ENCODE data around the gene FBXW12. TPM values are rescaled to one million over a fixed set of nuclear protein-coding genes. Genes with fewer than 3 reads are reported as not detected.
"Not testable (repeated sequence)": the region's sequence is repeated elsewhere in the genome, so short reads cannot be mapped to it uniquely, and the experiment has no call there.

FBXW12 gene
- total RNA-seq, 2 experiments from 2014 or later = not detected

DNA sequence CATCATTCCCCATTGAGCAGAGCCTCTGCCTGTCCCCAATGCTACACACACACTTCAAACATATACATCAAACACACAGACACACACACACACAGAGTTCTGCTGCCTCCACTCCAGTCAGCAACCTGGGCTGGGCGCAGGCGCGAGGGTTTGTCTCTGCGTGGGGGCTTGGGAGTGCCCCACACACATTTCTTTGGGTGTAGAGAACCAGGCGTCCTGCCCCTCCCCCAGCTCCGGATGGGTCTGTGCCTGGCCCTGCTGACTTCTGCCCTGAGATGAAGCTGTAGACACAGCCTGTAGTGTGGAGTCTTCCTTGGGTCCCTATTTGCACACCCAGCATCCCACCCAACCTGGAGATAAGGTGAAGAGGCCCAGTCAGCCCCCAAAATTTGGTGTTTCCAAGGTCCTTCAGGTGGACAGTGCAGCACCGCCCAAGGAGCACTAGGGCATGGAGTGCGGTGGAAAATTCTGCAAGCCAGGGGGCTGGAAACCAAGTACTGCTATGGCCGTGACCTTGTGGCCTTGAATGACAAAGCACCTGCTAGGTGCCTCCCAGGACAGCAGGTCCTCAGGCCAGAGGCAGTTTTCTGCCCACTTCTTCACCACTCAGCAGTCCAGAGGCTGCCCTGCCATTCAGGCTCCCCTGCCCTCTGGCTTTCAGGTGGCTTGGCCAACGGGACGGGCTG lies 26.8 kb downstream of the FBXW12 start:
- Mint-ChIP-seq H3K9me3 (no peaks in the 10 kb centered on the region), H3K27ac (no peak overlapping the region), H3K36me3 (no peaks in the 10 kb centered on the region), H3K4me1 (peaks cover 1% of the 10 kb centered on the region), H3K27me3 (peaks cover 10% of the 10 kb centered on the region), H3K4me3 (no peak overlapping the region)
- DNase-seq (no peak), ATAC-seq (ENCODE audit: low read depth) (no peak)
- POLR2A ChIA-PET = no interaction called here

DNA sequence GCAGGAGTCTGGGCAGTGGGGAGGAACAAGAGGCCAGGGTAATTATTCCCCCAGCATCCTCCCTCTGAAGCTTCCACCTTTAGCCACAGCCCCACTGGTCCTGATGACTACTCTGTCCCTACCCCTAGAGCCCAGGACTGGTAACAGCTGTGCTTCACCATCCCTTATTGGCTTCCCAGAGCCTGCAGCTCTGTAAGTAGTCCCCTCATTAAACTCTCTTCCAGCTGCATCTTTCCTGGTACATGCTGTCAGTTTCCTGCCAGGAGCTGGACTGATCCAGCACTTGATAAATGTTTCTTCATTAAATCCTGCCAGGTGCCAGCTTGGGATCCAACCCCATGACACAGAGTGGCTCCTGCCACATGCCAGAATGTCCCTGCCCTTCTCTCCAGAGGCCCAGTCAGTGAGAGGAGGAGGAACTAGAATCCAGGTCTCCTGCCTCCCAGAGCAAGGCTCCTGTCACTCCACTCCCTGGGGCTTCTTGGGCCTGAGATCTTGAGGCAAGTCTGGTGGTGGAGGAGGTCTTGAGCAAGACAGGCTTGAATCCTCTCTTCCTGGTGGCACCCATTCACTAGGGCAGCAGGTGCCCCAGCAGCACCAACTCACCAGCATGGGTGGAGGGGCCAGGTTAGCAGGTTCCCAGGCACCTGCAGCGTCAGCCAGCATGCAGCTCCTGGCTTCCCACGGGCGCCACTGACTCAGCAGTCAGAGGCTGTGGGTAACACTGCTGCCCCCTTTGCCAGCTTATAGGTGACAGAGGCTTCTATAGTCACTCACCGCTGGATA lies 27.6 kb downstream of the FBXW12 start:
- Mint-ChIP-seq H3K4me3 (no peak overlapping the region), H3K27ac (no peak overlapping the region), H3K9me3 (no peaks in the 10 kb centered on the region), H3K27me3 (peaks cover 8% of the 10 kb centered on the region), H3K36me3 (no peaks in the 10 kb centered on the region), H3K4me1 (peaks cover 1% of the 10 kb centered on the region)
- ATAC-seq (ENCODE audit: low read depth) (no peak), DNase-seq (no peak)
- POLR2A ChIA-PET = interaction anchor here (1.7 kb wide), 1 partner anchor 36 kb away, joined by 9 read pairs; no protein-coding TSS in a partner anchor

GRCh38 chr3:48400824-48401433 lies 28.9 kb downstream of the FBXW12 start:
- ATAC-seq (ENCODE audit: low read depth) (peak; percentile 67), DNase-seq (peak; percentile 46)
- no peak overlapping the region for H3K4me3 Mint-ChIP-seq
- POLR2A ChIA-PET = interaction anchor here (0.5 to 1.7 kb wide), 4 partner anchors 35 to 151 kb away, joined by 4 to 9 read pairs (median 4); partner anchors contain the start of gene CCDC51
- H3K36me3 Mint-ChIP-seq = no peaks in the 10 kb centered on the region
- H3K4me1 Mint-ChIP-seq = peaks cover 1% of the 10 kb centered on the region
- H3K27me3 Mint-ChIP-seq = peaks cover 2% of the 10 kb centered on the region
- H3K9me3 Mint-ChIP-seq = no peaks in the 10 kb centered on the region
- H3K27ac Mint-ChIP-seq = no peak overlapping the region

GRCh38 chr3:48401434-48401901 lies 29.4 kb downstream of the FBXW12 start:
- H3K4me3 Mint-ChIP-seq; H3K9me3 Mint-ChIP-seq; H3K27ac Mint-ChIP-seq; H3K4me1 Mint-ChIP-seq; H3K36me3 Mint-ChIP-seq; DNase-seq; ATAC-seq (ENCODE audit: low read depth); H3K27me3 Mint-ChIP-seq: not testable (repeated sequence)
- POLR2A ChIA-PET = interaction anchor here (0.5 to 1.7 kb wide), 5 partner anchors 34 to 150 kb away, joined by 4 to 9 read pairs (median 4); partner anchors contain the start of gene CCDC51

DNA sequence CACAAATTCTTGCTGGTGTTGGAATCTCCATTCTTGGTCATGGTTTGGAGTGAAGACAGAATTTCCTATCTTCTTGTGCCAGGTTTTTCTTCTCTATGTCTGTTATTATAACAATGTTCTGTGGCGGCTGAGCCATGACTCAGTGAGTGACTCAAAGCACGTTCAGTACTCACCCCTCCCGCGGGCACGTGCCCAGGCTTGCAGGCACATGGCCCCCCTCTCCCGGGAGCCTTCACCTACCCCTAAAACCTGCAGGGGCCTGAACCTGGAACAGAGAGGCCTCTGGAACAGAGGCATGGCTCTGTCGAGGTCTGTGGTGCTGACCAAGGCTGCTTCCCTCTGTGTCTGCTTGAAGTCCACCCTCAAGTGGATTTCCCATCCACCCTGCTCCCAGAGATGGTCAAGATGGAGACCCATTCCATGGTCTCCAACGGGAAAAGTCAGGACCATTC lies 30.3 kb downstream of the FBXW12 start:
- no peak for DNase-seq
- no peak for ATAC-seq (ENCODE audit: low read depth)
- Mint-ChIP-seq H3K9me3 (no peaks in the 10 kb centered on the region), H3K4me1 (peaks cover 1% of the 10 kb centered on the region), H3K36me3 (no peaks in the 10 kb centered on the region), H3K27ac (no peak overlapping the region), H3K27me3 (no peaks in the 10 kb centered on the region), H3K4me3 (no peak overlapping the region)
- POLR2A ChIA-PET = interaction anchor here (0.6 kb wide), 1 partner anchor 87 kb away, joined by 4 read pairs; no protein-coding TSS in a partner anchor

GRCh38 chr3:48402907-48403306 lies 30.9 kb downstream of the FBXW12 start:
- ATAC-seq (ENCODE audit: low read depth) = no peak
- POLR2A ChIA-PET = no interaction called here
- Mint-ChIP-seq H3K27me3 (no peaks in the 10 kb centered on the region), H3K4me1 (peaks cover 1% of the 10 kb centered on the region), H3K36me3 (no peaks in the 10 kb centered on the region), H3K27ac (no peak overlapping the region), H3K4me3 (no peak overlapping the region), H3K9me3 (no peaks in the 10 kb centered on the region)
- no peak for DNase-seq

DNA sequence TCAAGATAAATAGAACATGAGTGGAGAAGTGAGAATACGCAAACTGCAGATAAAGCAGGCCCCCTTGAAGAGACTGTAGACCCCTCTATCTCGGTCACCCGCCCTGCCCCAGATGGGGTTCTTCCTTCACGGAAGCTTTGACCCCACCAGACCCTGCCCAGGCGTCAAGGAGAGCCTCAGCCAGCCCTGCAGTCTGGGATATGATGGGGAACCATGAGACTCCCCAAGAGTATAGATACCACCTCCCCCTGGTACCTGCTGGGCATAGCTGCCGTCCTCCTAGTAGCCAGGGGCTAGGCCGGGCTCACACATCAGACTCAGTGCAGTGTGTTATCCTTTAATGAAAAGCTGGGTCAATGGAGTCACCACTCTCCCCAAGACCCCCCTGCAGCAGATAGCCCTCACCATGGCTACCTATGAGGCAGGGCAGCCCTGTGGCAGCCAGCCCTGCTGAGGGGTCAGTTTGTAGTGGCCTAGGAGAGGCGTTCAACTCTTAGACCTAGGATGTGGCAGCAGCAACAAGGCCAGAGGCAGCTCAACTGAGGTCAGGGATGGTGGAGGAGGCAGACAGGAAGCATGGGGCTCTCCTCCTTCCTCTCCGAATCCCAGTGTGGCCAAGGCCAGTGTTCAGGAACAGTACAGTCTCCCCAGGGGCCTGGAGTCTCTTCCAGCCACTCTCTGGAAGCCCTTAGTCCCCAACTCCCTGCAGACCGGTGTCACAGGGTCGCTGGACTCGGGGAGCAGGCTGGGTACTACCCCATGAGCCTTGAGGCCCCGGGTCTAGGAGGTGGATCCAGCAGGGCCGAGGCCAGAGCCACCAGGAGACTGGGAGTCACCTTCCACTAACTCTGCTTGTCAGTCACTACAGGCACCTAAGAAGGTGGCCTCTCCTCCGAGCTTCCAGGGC lies 31.8 kb downstream of the FBXW12 start:
- ATAC-seq (ENCODE audit: low read depth) (no peak), DNase-seq (no peak)
- Mint-ChIP-seq H3K27ac (no peak overlapping the region), H3K4me1 (peaks cover 1% of the 10 kb centered on the region), H3K27me3 (no peaks in the 10 kb centered on the region), H3K4me3 (no peak overlapping the region), H3K36me3 (no peaks in the 10 kb centered on the region), H3K9me3 (no peaks in the 10 kb centered on the region)
- POLR2A ChIA-PET = no interaction called here

GRCh38 chr3:48404440-48405342 lies 32.7 kb downstream of the FBXW12 start:
- Mint-ChIP-seq H3K4me1 (peaks cover 1% of the 10 kb centered on the region), H3K9me3 (no peaks in the 10 kb centered on the region), H3K36me3 (no peaks in the 10 kb centered on the region), H3K27me3 (no peaks in the 10 kb centered on the region), H3K4me3 (no peak overlapping the region), H3K27ac (no peak overlapping the region)
- ATAC-seq (ENCODE audit: low read depth) (no peak), DNase-seq (no peak)
- POLR2A ChIA-PET = no interaction called here

GRCh38 chr3:48405343-48405881 lies 33.4 kb downstream of the FBXW12 start:
- POLR2A ChIA-PET = no interaction called here
- ATAC-seq (ENCODE audit: low read depth) (no peak), DNase-seq (no peak)
- no peak overlapping the region for H3K4me3 Mint-ChIP-seq
- no peaks in the 10 kb centered on the region for H3K9me3 Mint-ChIP-seq
- H3K27me3 Mint-ChIP-seq = no peaks in the 10 kb centered on the region
- H3K4me1 Mint-ChIP-seq = peaks cover 1% of the 10 kb centered on the region
- H3K27ac Mint-ChIP-seq = no peak overlapping the region
- no peaks in the 10 kb centered on the region for H3K36me3 Mint-ChIP-seq

DNA sequence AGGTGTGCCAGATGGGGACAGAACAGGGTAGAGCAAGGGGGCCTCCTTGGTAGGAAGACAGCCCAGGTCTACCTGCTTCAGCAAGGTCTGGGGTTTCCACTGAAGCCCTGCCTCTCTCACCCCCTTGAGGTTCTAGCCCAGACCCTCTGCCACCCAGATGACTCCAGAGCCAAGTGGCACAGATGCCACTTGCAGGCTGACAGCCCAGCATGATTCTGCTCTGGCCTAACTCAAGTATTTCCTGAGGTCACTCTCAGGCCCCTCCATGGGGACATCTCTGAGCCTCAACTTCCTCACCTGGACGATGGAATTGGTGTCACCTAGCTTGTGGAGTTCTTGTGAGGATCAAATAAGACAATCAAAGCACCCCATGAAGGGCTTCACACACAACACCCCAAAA lies 34.0 kb downstream of the FBXW12 start:
- H3K4me1 Mint-ChIP-seq = peaks cover under 1% of the 10 kb centered on the region
- H3K27me3 Mint-ChIP-seq = no peaks in the 10 kb centered on the region
- H3K9me3 Mint-ChIP-seq = no peaks in the 10 kb centered on the region
- no peak for ATAC-seq (ENCODE audit: low read depth)
- no peaks in the 10 kb centered on the region for H3K36me3 Mint-ChIP-seq
- POLR2A ChIA-PET = no interaction called here
- H3K4me3 Mint-ChIP-seq = no peak overlapping the region
- H3K27ac Mint-ChIP-seq = no peak overlapping the region
- DNase-seq = no peak

DNA sequence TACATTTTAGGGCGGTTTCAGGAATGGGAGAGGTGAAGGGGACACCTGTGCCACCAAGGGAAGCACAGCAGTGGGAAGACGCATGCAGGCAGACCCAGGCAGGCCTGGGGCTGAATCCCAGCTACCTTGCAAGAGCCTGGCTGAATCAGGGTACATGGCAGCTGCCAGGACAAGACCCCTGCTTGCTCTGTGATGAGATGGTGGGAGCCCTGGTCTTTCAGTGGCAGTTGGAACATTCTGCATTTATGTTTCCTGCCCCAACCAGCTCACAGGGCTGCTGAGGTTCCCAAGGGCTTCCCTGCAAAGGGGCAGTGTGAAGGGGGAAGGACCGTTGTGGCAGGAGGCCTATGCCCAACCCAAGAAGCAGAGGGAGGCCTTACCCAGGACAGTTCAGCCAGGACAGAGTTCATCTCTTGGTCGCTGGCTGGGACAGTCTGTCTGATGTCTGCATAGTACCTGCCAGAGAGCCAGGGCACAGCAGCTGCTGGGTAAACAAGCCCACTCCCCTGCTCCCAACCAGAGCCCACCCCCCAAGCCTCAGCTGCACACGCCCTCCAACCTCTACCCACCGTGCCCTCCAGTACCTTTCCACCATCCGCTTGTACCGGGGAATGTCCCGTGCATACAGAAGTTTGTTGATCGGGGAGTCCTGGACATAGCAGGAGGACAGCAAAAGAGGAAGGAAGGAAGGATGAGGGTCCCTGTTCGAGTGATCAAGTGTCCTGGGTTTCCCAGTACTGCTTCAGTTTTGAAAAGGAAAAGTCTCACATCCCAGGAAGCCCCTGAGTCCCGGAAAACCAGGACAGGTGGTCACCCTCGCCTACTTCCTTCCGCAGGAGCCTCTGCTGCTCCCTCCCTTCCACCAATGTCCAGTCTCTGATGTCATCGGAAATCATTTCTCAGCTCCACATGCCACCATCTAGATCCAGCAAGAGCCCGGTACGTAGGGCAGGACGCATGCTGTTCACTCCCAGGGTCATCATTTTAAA lies 34.7 kb downstream of the FBXW12 start:
- Mint-ChIP-seq H3K36me3 (no peaks in the 10 kb centered on the region), H3K4me3 (no peak overlapping the region), H3K4me1 (no peaks in the 10 kb centered on the region), H3K27ac (no peak overlapping the region), H3K27me3 (no peaks in the 10 kb centered on the region), H3K9me3 (no peaks in the 10 kb centered on the region)
- DNase-seq (no peak), ATAC-seq (ENCODE audit: low read depth) (no peak)
- POLR2A ChIA-PET = no interaction called here

Measured in activated naive CD8-positive, alpha-beta T cell treated with anti-CD3 and anti-CD28 coated beads, Interleukin-2, amount 10 ng/mL, durations not matched to agents 7 days and 5 days (primary cell).